ENCODE results near the gene PRRG3. TPM values are rescaled to one million over a fixed set of nuclear protein-coding genes. Genes with fewer than 3 reads are reported as not detected.

PRRG3 gene
- total RNA-seq, 1 experiment from 2014 or later, result not detected

DNA sequence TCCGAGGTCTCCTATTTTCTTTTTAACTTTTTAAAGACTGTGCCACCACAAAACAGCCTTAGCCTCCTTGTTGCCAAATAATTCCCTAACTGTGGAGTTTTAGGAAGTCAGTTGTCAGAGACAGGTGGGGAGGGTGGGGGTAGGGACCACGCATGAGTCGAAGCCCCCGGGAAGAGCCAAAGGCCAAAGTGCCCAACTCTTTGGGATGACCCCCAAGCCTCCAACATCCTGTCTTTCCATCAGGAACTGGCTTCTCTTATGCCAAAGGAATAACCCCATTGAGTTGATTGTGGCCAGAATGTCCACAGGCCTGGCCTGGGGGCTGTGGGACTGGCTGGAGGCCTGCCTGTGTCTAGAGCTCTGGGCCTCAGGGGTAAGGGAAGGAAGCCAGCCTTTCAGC is 5.8 kb downstream of the PRRG3 start:
- no peaks in the 10 kb centered on the region for H3K9me3 ChIP-seq
- Mint-ChIP-seq H3K27me3 (ENCODE audit: insufficient read depth, unreplicated experiment) (no peaks in the 10 kb centered on the region), H3K4me3 (ENCODE audit: unreplicated experiment) (no peak overlapping the region), H3K9me3 (ENCODE audit: unreplicated experiment) (no peaks in the 10 kb centered on the region), H3K36me3 (ENCODE audit: insufficient read depth, unreplicated experiment) (no peaks in the 10 kb centered on the region), H3K27ac (ENCODE audit: unreplicated experiment) (no peak overlapping the region), H3K4me1 (ENCODE audit: low read depth, unreplicated experiment) (no peaks in the 10 kb centered on the region)
- ChIA-PET CTCF (no interaction called here), POLR2A (no interaction called here)
- intact Hi-C loops (cut with micrococcal nuclease; ENCODE audit: unreplicated experiment), result no loop called here
- no peak for DNase-seq
- H3K4me3 ChIP-seq (ENCODE audit: low read depth, low read length), result no peak overlapping the region
- BruUV-seq (replicated peaks), result no TSS peak
- TF ChIP-seq, protein P1, sequence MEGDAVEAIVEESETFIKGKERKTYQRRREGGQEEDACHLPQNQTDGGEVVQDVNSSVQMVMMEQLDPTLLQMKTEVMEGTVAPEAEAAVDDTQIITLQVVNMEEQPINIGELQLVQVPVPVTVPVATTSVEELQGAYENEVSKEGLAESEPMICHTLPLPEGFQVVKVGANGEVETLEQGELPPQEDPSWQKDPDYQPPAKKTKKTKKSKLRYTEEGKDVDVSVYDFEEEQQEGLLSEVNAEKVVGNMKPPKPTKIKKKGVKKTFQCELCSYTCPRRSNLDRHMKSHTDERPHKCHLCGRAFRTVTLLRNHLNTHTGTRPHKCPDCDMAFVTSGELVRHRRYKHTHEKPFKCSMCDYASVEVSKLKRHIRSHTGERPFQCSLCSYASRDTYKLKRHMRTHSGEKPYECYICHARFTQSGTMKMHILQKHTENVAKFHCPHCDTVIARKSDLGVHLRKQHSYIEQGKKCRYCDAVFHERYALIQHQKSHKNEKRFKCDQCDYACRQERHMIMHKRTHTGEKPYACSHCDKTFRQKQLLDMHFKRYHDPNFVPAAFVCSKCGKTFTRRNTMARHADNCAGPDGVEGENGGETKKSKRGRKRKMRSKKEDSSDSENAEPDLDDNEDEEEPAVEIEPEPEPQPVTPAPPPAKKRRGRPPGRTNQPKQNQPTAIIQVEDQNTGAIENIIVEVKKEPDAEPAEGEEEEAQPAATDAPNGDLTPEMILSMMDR (IDR thresholded peaks at IDR 0.05; ENCODE audit: insufficient read depth in 1 of 2, low read depth in 1 of 2, low read length in 1 of 2, severe bottlenecking in 1 of 2, unreplicated experiment in 1 of 2), result no peak
- H3K36me3 ChIP-seq (ENCODE audit: control insufficient read depth, insufficient read depth, low read length), result no peaks in the 10 kb centered on the region
- no peaks in the 10 kb centered on the region for H3K4me1 ChIP-seq
- H3K27me3 ChIP-seq (replicated peaks; ENCODE audit: control insufficient read depth, insufficient read depth, low read length), result no peaks in the 10 kb centered on the region

DNA sequence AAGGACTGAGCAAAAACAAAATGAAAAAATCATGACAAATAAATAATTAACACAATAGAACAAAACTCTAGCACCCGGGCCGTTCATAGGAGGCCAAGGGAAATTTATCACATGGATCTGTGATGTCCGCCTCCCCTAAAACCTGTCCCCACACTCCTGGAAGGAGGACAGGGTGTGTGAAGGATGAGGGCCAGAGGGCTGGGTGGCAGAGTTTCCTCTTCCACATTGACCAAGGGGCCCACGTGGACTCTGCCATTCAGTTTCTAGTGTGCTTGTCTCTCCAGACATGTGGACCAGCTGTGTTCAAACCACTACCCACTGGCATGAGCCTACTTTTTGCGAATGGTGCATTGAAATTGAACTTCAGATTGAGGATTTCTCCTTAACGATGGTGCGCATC is 6.3 kb downstream of the PRRG3 start:
- Mint-ChIP-seq H3K4me1 (ENCODE audit: low read depth, unreplicated experiment) (no peaks in the 10 kb centered on the region), H3K9me3 (ENCODE audit: unreplicated experiment) (no peaks in the 10 kb centered on the region), H3K36me3 (ENCODE audit: insufficient read depth, unreplicated experiment) (no peaks in the 10 kb centered on the region), H3K4me3 (ENCODE audit: unreplicated experiment) (no peak overlapping the region), H3K27me3 (ENCODE audit: insufficient read depth, unreplicated experiment) (no peaks in the 10 kb centered on the region), H3K27ac (ENCODE audit: unreplicated experiment) (no peak overlapping the region)
- BruUV-seq (replicated peaks), result no TSS peak
- TF ChIP-seq, protein P1 (IDR thresholded peaks at IDR 0.05; ENCODE audit: insufficient read depth in 1 of 2, low read depth in 1 of 2, low read length in 1 of 2, severe bottlenecking in 1 of 2, unreplicated experiment in 1 of 2), result no peak
- DNase-seq, result no peak
- CTCF ChIA-PET, result no interaction called here
- Histone ChIP-seq H3K36me3 (ENCODE audit: control insufficient read depth, insufficient read depth, low read length) (no peaks in the 10 kb centered on the region), H3K4me3 (ENCODE audit: low read depth, low read length) (no peak overlapping the region), H3K27me3 (replicated peaks; ENCODE audit: control insufficient read depth, insufficient read depth, low read length) (no peaks in the 10 kb centered on the region; the same call in 1 of the 2 replicates), H3K4me1 (no peaks in the 10 kb centered on the region), H3K9me3 (no peaks in the 10 kb centered on the region)
- intact Hi-C loops (cut with micrococcal nuclease; ENCODE audit: unreplicated experiment), result no loop called here
- POLR2A ChIA-PET, result no interaction called here

DNA sequence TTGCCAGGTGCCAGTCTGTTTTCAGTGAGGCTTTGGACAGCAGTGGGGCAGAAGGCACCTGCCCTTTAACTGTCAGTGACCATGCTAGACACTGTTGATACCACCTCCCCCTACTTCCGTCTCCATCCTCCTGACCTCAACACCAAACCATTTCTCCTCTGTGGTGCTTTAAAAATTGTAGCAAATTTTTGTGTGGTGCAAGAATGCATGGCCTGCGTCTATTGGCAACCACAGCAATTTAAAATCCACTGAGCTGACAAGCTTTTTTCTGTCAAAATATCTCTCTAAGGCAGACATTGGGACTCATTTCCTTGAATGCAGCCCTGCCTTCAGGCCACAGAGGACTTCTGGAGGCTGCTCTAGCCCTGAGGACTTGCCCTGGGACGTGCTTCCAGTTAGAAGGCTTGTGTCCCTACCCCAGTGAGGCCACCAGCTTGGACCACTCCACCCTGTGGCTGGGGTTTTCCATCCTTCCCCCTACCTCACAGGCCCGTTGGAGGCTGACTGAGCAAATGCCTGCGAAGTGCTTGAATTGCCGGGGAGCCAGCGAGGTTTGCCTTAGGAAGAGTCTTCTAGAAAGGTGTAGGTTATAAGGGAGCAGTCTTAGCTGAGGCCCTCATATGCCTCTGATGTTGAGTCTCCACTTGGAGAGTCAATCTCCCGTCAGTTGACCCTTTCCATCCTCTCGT is 6.9 kb downstream of the PRRG3 start:
- Histone ChIP-seq H3K4me1 (no peaks in the 10 kb centered on the region), H3K4me3 (ENCODE audit: low read depth, low read length) (no peak overlapping the region), H3K27me3 (replicated peaks; ENCODE audit: control insufficient read depth, insufficient read depth, low read length) (no peaks in the 10 kb centered on the region; the same call in 1 of the 2 replicates), H3K36me3 (ENCODE audit: control insufficient read depth, insufficient read depth, low read length) (no peaks in the 10 kb centered on the region), H3K9me3 (no peaks in the 10 kb centered on the region)
- Mint-ChIP-seq H3K4me1 (ENCODE audit: low read depth, unreplicated experiment) (no peaks in the 10 kb centered on the region), H3K27me3 (ENCODE audit: insufficient read depth, unreplicated experiment) (no peaks in the 10 kb centered on the region), H3K36me3 (ENCODE audit: insufficient read depth, unreplicated experiment) (no peaks in the 10 kb centered on the region), H3K9me3 (ENCODE audit: unreplicated experiment) (no peaks in the 10 kb centered on the region), H3K4me3 (ENCODE audit: unreplicated experiment) (no peak overlapping the region), H3K27ac (ENCODE audit: unreplicated experiment) (no peak overlapping the region)
- POLR2A ChIA-PET, result no interaction called here
- TF ChIP-seq, protein P1 (IDR thresholded peaks at IDR 0.05; ENCODE audit: insufficient read depth in 1 of 2, low read depth in 1 of 2, low read length in 1 of 2, severe bottlenecking in 1 of 2, unreplicated experiment in 1 of 2), result no peak
- DNase-seq, result no peak
- intact Hi-C loops (cut with micrococcal nuclease; ENCODE audit: unreplicated experiment), result no loop called here
- CTCF ChIA-PET, result no interaction called here
- no TSS peak for BruUV-seq (replicated peaks)
